HCEC 1CT (cell line): ENCODE measurements around the gene NCBP3.

ENCODE experiments used
- DNase-seq: peaks from one replicate; pipeline ENCODE4 v3.0.0-alpha.2; 2017

The NCBP3 gene

DNA sequence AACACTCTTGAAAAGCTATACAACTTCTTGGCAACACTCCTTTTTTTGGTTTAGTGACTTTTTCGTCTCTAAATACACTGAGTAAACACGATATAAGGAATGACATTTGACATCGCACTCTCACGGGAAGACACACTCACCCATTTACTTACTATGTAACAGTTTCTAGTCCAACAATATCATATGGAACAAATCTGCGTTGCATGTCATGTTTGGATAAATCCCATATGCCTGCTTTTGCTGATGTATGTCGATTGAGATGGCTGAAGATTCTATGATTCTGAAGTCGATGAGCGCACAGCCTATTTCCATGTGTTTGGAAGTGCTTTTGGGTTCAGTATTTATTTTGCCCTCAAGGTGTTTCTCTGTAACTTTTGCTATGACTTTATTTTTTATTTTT lies 63.3 kb downstream of the NCBP3 start:
- DNase-seq: no peak

DNA sequence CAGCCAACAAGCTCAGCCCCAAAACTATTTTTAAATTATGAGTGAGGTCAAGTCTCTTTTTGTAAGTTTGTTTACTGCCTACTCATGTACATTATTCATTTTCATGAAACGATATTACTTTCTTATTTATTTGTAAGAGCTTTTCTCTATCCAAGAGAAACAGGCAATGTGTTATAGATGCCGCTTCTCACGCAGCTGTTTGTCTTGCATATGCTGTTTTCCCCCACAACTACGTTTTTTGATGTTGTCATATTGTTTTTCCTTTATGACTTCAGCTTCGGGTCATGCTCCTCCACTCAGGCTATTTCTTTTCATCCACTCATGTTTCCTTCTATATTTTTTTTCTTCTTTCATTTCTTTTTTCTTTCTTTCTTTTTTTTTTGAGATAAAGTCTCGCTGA lies 65.1 kb downstream of the NCBP3 start:
- DNase-seq: no peak

GRCh38 chr17:3777366-3778120 lies 68.5 kb downstream of the NCBP3 start:
- DNase-seq: no peak

DNA sequence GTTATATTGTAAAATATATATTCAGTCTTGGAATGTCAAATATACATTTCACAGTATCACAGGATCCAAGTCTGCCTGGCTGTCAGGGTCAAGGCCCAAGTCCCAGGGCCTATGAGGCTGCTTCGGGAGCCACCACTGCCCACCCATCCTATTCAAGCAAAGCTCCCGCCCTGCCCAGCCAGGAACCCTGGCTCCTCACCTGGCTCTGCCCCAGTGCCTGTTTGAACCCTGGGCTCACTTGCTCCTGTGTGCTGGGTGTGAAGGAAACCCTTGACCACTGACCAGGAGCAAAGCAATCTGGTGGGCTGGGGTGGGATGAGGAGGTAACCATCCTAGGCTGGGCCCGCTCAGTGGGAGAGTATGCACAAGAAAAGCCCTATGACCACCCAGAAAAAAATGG lies 72.1 kb downstream of the NCBP3 start:
- no peak for DNase-seq

- peak; percentile 73 for DNase-seq
Measured at GRCh38 chr17:3773511-3773910, 72.5 kb downstream of the NCBP3 start.

GRCh38 chr17:3772764-3773163 lies 73.3 kb downstream of the NCBP3 start:
- no peak for DNase-seq

GRCh38 chr17:3771140-3771539 lies 74.9 kb downstream of the NCBP3 start:
- no peak for DNase-seq

- DNase-seq: no peak
Measured at GRCh38 chr17:3770466-3770865, 75.6 kb downstream of the NCBP3 start.

DNA sequence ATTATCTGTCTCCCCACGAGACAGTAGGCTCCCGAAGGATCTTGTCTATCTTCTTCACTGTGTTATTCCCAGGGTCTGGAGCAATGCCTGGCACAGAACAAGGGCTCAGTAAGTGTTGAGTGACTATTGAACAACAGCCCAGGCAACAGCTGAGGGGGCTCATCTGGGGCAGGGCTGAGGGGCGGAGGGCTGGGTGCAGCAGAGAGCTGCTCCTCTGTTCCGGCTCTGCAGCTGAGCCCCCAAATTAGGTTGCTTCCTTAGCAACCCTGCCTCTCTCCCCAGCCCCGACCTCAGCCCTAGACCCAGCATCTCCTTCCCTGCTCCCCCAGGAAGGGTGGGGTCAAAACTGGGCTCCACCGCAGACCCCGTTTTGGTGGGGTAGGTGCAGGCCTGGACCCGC lies 77.3 kb downstream of the NCBP3 start:
- no peak for DNase-seq

GRCh38 chr17:3768341-3768740 lies 77.7 kb downstream of the NCBP3 start:
- DNase-seq: no peak

DNA sequence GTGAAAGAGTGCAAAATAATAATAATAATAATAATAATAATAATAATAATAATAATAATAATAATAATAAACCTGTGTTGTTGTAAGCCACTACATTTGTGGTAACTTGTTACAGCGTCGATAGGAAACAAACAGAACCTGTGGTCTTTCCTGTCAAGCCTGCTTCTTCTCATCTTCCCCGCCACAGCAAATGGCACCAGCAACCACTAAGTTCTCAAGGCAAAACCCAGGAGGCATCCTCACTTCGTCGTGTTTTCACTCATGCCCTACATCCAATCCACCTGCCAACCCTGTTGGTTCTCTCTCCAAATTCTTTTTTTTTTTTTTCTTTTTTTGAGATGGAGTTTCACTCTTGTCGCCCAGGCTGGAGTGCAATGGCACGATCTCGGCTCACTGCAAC lies 79.3 kb downstream of the NCBP3 start:
- DNase-seq: no peak

GRCh38 chr17:3765981-3766380 lies 80.1 kb downstream of the NCBP3 start:
- DNase-seq: no peak

DNA sequence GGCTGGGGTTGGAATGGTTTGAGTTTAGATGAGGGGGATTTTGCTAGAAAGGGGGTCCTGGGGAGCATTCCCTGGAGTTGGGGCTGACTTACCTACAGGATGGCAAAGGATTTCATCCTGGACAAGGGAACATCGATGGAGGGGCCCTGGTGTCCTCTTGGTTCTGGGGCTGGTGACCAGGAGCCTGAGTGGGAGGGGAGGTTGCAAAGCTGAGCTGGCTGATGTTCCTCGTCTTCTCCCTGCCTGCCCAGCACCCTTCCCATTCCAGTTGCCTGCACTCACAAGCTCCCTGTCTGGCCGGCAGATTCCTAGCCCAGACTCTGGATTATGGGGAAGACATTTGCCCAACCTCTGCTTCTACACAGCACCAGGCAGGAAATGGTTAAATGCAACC lies 82.3 kb downstream of the NCBP3 start:
- DNase-seq: no peak

GRCh38 chr17:3762922-3763776 lies 82.9 kb downstream of the NCBP3 start:
- DNase-seq: no peak

- no peak for DNase-seq
Measured at GRCh38 chr17:3761918-3762380, 84.1 kb downstream of the NCBP3 start.

GRCh38 chr17:3761036-3761917 lies 84.8 kb downstream of the NCBP3 start:
- DNase-seq: no peak

DNA sequence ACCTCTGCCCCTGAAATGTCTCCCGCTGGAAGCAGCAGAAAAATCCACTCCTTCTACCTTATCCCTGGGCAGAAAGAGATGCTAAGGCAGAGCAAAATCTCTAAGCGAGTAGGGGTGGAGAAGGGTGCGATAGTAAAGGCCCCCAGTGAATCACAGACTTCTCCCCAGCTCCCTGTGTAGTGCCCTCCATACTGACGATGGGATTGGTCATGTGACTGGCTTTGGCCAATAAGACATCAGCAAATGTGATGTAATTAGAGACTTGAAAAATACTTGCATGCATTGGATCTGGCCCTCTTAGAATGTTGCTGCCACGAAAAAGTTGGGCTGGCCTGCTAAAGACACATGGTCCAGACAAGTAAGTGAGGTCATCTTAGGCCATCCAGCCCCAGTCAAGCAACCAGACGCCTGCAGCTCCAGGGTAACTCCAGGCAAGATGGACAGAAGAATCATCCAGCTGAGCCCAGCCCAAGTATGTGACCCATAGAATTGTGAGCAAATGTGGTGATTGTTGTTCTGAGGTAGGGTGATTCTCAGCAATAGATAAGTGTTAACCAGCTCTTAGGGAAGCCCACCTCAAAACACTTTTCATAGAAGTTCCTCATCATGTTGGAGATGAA lies 86.3 kb downstream of the NCBP3 start:
- DNase-seq: no peak

DNA sequence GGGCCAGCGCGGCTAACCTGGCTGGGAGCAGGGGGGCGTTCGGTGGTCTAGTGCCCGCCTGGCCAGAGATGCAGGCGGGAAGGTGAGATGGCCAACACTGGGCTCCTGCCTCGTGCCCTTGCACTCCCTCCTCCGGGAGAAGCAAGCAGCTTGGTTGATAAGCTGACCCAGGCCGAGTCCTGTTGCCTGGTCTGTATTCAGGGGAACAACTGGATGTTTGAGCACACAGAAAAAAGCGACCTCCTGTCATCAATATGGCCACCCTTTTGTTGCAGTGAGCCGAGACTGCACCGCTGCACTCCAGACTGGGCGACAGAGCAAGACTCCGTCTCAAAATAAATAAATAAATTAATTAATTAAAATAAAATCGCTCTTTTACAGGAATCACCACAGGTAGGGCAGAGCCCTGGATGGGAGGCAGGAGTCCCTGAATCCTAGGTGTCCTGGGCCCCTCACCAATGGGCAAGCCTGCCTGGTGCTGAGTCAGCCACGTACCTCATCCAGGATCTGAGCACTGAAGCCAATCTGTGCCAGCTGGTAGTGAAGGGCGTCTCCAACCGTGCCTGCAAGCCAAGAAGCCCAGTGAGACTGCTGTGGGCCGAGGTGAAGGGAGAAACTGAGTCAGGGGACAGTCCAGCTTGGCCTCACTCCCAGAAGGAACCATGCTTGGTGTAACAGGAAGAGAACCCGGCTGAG lies 90.6 kb downstream of the NCBP3 start:
- DNase-seq: no peak

- no peak for DNase-seq
Measured at GRCh38 chr17:3754458-3755334, 91.3 kb downstream of the NCBP3 start.

- DNase-seq: no peak
Measured at GRCh38 chr17:3754066-3754457, 92.0 kb downstream of the NCBP3 start.

DNA sequence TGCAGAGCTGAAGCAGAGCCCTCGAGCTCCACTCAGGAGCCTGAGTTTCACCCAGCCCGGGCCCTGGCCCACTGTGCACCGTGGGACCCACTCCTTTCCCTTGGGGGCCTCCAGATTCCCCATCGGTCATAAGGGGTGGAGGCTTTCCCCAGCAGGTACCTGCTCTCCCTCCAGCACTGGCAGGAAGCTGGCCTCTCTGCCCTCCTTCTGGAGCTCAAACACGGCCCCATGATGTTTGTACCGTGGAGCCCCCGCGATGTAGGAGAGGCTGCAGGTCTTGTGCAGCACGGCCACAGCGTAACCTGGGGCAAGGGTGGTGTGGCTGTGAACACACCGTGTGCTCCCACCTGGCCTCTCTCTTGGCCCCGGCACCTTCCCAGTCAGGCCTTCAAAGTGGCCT lies 92.4 kb downstream of the NCBP3 start:
- no peak for DNase-seq
